Stimulated activated naive CD4-positive, alpha-beta T cell (primary cell): ENCODE measurements around the gene TMEM140.
"Not testable (repeated sequence)": the region's sequence is repeated elsewhere in the genome, so short reads cannot be mapped to it uniquely, and the experiment has no call there.

Experiments used
- DNase-seq, 6 experiments: peaks; one replicate each; lab custom pipeline; 2025; lab: John Stamatoyannopoulos, UW

TMEM140 gene

DNA sequence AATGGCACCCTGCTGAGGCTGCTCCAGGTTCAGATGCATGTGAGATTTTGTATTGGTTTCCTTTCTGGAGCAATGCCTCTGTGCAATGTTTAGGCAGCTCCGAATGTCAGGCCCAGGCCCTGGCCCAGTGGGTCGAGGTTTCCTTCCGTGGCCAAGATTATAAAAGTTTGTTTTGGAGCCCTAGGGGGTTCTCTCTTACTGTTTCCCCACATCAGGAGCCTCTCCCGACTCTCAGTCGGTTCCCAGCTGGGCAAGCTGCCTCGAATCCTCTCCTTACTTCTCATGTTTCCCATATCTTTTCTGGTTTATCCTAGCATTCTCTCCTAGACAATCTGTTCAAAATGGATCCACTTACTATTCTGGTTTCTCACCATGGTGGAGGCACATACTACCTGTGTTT lies 11.0 kb downstream of the TMEM140 start:
- DNase-seq: no peak

DNA sequence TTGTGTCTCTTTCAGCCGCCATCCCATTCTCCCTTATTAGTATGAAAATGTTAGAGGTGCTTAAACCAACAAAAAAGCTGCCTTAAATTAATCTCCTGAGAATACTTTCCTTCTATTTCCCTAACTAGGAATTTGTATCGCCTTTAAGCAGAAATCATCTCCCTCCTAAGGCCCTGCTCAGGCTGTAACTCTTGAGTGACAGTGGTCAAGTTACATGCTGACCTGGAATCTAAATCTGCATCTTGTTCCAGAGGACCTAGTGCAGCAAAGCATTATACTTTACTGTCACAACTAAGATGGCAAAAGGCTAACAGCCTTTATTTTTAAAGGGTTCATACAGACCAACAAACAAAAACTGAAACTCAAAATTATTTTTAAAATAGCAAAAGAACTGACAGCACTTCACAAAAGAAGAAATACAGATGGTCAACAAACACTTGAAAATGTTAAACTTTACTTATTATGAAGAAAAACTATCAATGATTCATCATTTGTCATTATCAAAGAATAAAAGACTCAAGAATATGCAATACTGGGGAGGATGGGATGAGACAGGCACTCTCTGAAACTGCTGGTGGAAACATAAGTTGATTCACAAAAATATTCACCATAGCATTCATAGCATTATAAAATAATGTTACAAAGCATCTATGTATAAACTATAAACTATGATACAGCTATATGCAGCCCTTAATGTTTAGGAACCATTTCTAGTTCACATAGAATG lies 11.7 kb downstream of the TMEM140 start:
- DNase-seq: no peak

DNA sequence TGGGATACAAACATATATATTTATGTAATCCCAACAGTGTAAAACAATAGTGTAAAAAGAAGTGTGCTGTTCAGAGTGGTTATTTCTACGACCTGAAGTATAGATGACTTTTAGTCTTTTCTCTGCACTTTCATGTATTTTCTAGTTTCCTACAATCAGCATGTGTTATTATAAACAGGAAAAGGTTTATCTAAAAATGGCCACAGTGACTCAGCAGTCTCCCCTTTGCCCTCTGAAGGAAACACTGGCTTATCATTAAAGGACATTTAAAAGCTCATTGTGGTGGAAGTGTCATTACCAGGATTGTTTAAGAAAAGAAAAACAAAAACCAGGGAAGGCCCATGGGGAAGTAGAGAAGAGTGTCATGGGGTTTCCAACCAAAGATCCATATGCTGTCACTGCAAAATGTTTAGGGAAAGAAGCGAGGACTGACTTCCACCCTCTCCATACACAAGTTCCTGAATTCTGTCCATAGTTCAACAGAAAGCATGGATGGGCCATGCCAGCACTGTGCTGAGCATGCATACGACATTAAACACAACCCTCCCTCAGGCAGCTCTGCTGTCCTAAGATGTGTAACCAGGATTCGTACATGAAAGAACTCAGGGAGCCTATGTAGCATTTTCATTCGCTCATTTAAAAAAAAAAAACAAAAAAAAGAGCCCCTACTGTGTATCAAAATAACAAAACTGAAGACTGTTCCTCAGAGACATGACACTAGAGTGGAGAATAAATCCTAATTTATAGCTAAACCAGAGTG lies 12.4 kb downstream of the TMEM140 start:
- DNase-seq: no peak

- no peak for DNase-seq
These were observed 13.2 kb downstream of the TMEM140 start for GRCh38 chr7:135160858-135161653.

- no peak for DNase-seq
These were observed 13.8 kb downstream of the TMEM140 start for GRCh38 chr7:135161669-135162068.

- no peak for DNase-seq
These were observed 14.6 kb downstream of the TMEM140 start for GRCh38 chr7:135162382-135163001.

- no peak for DNase-seq
These were observed 16.6 kb downstream of the TMEM140 start for GRCh38 chr7:135164357-135165061.

DNA sequence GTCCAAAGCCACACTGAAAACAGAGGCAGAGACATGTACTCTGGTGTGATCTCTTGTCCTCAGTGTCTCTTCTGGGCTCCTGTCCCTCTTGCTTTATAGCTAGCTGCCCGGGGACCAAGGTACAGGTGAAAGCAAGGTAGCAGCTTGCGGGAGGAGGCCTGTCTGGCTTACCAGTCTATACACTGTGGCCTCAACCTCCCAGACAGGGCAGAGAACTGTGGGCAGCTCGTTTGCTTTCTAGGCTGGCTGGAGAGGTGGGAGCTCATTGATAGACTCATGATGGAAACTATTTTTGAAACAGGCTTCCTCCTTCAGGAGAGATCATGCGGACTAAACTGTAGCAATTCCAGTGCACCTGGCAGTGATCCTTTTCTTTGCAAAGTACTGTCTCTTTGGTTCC lies 18.0 kb downstream of the TMEM140 start:
- DNase-seq: no peak

GRCh38 chr7:135166338-135166990 lies 18.6 kb downstream of the TMEM140 start:
- no peak for DNase-seq

GRCh38 chr7:135167365-135167917 lies 19.6 kb downstream of the TMEM140 start:
- no peak for DNase-seq

GRCh38 chr7:135168001-135168400 lies 20.1 kb downstream of the TMEM140 start:
- DNase-seq: peak in 4 of 6 experiments; percentile 9 to 36 (median 12)

DNA sequence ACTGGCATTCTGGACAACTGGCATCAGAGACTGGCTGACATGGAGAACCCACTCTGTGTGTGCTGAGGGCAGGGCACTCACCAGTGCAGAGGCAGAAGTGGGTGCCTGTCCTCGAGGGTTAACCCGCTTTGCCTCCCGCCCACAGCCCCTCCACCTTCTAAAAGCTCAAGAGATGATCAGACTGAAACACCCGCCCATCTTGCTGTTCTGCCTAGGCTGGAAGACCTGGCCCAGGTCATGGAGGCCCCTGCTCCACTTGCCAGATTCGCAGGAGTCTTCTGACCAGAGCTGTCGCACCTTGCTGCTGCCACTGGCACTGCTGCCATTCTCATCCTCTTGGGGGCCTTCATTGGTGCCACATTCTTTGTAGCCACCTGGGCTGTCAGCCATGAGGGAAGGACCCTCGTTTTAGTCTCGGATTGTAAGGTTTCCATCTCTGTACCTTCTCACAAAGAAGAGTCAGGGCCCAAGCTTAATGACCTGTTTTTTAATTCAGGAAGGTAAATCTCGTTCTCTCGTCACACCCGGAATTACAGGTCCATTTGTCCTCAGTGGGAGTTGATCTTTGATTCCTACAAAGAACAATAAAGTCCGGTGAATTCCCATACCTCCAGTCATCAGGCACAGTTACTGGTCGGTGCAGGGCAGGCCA lies 20.7 kb downstream of the TMEM140 start:
- DNase-seq: no peak

DNA sequence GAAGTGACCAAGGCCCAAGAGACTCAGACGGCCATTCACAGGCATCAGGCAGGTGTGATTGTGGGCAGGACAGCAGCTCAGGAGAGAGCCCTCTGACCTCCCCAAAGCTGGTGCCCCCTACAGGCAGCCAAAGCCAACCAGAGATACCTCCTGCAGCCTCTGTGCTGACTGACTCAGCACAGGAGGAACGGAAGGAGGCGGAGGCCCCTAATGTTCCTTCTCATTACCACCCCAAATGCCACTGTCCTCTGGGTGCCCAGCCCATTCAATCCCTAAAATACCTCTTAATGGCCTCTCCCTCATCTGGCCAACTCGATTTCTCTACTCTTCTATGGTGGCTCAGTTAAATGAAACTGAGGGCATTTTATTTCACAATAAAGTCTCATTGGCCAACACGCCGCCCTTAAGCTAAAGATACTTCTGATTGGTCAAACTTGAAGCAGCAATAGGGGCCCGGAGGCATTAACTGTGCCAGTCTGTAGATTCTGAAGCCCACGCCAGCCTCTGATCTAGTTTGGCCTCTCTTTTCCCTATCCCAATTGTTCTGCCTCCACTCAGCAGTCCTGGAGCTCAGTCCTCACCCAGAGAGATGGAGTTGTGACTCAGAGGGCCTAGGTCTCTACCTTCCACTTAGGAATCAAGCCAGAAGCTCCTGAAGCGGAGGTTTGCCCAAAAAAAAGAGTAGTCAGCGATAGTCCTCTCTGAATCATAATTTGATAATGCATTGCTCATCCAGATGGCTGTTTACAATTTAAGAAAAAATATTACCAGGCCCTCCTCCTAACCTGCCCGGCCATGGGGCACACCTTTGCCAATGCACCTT lies 21.5 kb downstream of the TMEM140 start:
- DNase-seq: peak in 3 of 6 experiments; percentile 19 to 34 (median 32)

GRCh38 chr7:135169964-135170273 lies 22.0 kb downstream of the TMEM140 start:
- DNase-seq: peak in 1 of 6 experiments; percentile 35

- peak; percentile 73 to 84 (median 82) for DNase-seq
These were observed 22.6 kb downstream of the TMEM140 start, which contains the start of gene CYREN for GRCh38 chr7:135170274-135170997. CYREN (minus strand) TSS chr7:135170707; CDS start chr7:135168922, 1,785 bp downstream.

DNA sequence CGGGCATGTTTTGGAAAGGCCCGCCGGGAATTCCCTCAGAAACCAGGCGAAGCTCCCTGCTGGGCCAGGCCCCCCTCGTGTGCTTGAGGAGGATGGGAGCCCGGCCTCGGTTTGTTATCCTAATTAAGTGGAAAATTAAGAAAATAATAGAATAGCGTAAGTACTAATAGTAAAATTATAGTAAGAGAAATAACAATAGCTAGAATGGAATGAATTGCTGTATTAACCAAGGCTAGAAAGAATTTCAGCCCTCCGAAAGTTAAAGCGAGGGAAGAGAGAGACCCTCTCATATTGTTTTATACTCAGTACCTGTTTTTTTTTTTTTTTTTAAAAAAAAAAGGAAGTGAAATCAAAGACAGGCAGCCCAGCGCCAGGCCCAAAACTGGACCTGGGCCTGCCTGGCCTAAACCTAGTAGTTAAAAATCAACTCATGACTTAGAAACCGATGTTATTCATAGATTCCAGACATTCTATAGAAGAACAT lies 23.2 kb downstream of the TMEM140 start:
- not testable (repeated sequence) for DNase-seq

DNA sequence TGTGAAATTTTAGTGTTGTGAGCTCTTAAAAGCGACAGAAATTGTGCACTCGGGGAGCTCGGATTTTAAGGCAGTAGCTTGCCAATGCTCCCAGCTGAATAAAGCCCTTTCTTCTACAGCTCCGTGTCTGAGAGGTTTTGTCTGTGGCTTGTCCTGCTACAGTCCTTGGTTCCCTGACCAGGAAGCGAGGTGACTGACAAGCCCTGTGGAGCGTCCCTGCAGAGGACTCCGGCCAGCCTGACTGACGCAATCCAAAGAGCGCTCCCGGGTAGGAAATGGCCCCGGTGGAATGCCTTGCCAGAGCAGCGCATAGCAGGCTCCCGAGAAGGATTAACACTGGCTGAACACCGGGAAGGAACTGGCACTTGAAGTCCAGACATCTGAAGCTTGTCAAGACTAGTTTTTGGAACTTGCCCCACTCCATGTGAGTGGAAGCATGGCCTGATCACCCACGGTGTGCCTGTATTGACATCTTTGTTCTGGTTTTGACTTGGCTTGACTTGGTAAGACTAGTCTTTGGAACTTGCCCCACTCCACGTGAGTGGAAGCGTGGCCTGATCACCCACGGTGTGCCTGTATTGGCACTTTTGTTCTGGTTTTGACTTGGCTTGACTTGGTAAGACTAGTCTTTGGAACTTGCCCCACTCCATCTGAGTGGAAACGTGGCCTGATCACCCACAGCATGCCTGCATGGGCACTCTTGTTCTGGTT lies 23.9 kb downstream of the TMEM140 start:
- DNase-seq: not testable (repeated sequence)

DNA sequence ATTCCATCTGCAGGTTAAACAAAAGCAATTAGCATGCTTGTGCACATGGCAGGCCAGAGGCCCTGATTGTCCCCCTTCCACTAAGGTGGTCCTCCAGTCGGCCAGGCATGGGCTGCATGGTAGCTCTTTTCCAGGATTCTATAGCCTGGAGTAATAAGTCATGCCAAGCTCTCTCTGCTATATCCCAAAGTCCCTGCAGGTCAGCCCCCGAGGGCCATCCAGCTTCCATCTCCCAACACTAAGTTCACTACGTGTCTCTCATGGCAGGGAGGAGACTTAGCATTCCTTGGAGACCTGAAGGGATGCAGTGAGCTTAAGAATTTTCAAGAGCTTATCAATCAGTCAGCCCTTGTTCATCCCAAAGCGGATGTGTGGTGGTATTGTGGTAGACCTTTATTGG lies 26.0 kb downstream of the TMEM140 start:
- not testable (repeated sequence) for DNase-seq
